T47D (cell line): ENCODE data around the gene MAP6D1.

ENCODE experiments used
- DNase-seq, 2 experiments: peaks; one replicate each; pipeline versions ENCODE4 v3.0.0 to v3.0.0-alpha.2; 2011 to 2012; ENCODE audit warnings: low read depth in 1 of 2, low spot score in 1 of 2
- JUND ChIP-seq: IDR thresholded peaks from 2 replicates; pipeline ENCODE4 v1.6.1; 2012; ENCODE audit warnings: low read depth
- in situ Hi-C: cut with HindIII; loops from 2 replicates; pipeline ENCODE4 v1.10.0; 2016; ENCODE audit warnings: low sequenced_read_pairs, low pct_unique_long_range_greater_than_20kb

MAP6D1 gene

GRCh38 chr3:183818041-183818620, 7.2 kb downstream of the MAP6D1 start:
- DNase-seq: no peak
- TF ChIP-seq JUND: no peak
- in situ Hi-C loops: no loop called here

GRCh38 chr3:183817639-183818038, 7.7 kb downstream of the MAP6D1 start:
- in situ Hi-C loops: no loop called here
- TF ChIP-seq JUND: no peak
- DNase-seq: no peak

GRCh38 chr3:183816681-183817510, 8.5 kb downstream of the MAP6D1 start:
- in situ Hi-C loops: no loop called here
- TF ChIP-seq JUND: no peak
- DNase-seq: no peak

GRCh38 chr3:183815951-183816475, 9.4 kb downstream of the MAP6D1 start:
- no peak for TF ChIP-seq JUND
- in situ Hi-C loops: no loop called here
- DNase-seq: no peak

GRCh38 chr3:183815563-183815940, 9.8 kb downstream of the MAP6D1 start:
- no peak for DNase-seq
- TF ChIP-seq JUND: no peak
- in situ Hi-C loops: no loop called here

- no peak for TF ChIP-seq JUND
- DNase-seq: no peak
- in situ Hi-C loops: no loop called here
Observed at GRCh38 chr3:183814240-183814639, 11.1 kb downstream of the MAP6D1 start.

- DNase-seq: no peak
- in situ Hi-C loops: no loop called here
Observed at GRCh38 chr3:183812761-183813445, 12.5 kb downstream of the MAP6D1 start.

GRCh38 chr3:183811638-183812037, 13.7 kb downstream of the MAP6D1 start:
- no peak for TF ChIP-seq JUND
- DNase-seq: no peak
- in situ Hi-C loops: no loop called here

More at GRCh38 chr3:183812761-183813445, 12.5 kb downstream of the MAP6D1 start:
- TF ChIP-seq JUND: peak; percentile 26; the same call in 1 of the 2 replicates

- no peak for TF ChIP-seq JUND
- no peak for DNase-seq
- in situ Hi-C loops: no loop called here
Observed at GRCh38 chr3:183810643-183811594, 14.5 kb downstream of the MAP6D1 start.

- TF ChIP-seq JUND: no peak
- peak in 1 of 2 experiments; percentile 62 for DNase-seq
- in situ Hi-C loops: no loop called here
Observed at GRCh38 chr3:183809270-183809669, 16.1 kb downstream of the MAP6D1 start.

GRCh38 chr3:183808355-183808754, 17.0 kb downstream of the MAP6D1 start:
- in situ Hi-C loops: no loop called here
- TF ChIP-seq JUND: no peak
- DNase-seq: no peak

- no peak for DNase-seq
- TF ChIP-seq JUND: no peak
- in situ Hi-C loops: no loop called here
Observed at GRCh38 chr3:183807881-183808280, 17.5 kb downstream of the MAP6D1 start.
